HepG2 (cell line): ENCODE measurements around the gene DAAM1. TPM values are rescaled to one million over a fixed set of nuclear protein-coding genes. Genes with fewer than 3 reads are reported as not detected.

ENCODE experiments used
- ATAC-seq: fragments of 200-7000 bp; cut with Tn5 transposase; 3 replicates; pipeline ENCODE4 v1.9.1; 2020; ENCODE audit warnings: mild to moderate bottlenecking, moderate library complexity
- BruUV-seq: library from RNA; stranded (reverse); fragments of 400-500 nt; replicated peaks from 2 replicates; lab custom pipeline; 2021; lab: Mats Ljungman, UMichigan
- CTCF ChIA-PET: fragments of 300-600 bp; formaldehyde crosslinking; extraction: SDS; loops from one replicate; lab custom pipeline; 2021; ENCODE audit warnings: low total read pairs, inconsistent platforms, low intra/inter-chr PET ratio; lab: Yijun Ruan, JAX
- POLR2A ChIA-PET: fragments of 350-600 bp; sonication (Branson Sonifier 250); formaldehyde crosslinking; loops from one replicate; lab custom pipeline; 2020; ENCODE audit warnings: antibody characterized with exemption, inconsistent platforms; lab: Yijun Ruan, JAX
- DNase-seq: peaks from one replicate; pipeline ENCODE4 v3.0.0-alpha.2; 2015; ENCODE audit warnings: low spot score
- FAIRE-seq: peaks from 3 replicates; lab custom pipeline; 2011; peaks lifted over from hg19 to GRCh38; lab: Jason Lieb, UNC
- H2AFZ ChIP-seq: one replicate; pipeline ENCODE4 v1.6.1; 2011; ENCODE audit warnings: low read length, inconsistent platforms
- H3K27ac ChIP-seq: fragments of 300-600 bp; 3 replicates; pipeline ENCODE4 v1.8.0; 2011; ENCODE audit warnings: mixed run types, mild to moderate bottlenecking, mixed read lengths, low read length, inconsistent platforms; ENCODE audit not compliant: insufficient read depth; ENCODE audit errors: extremely low read length
- H3K27me3 ChIP-seq, 2 experiments: fragments of 200-600 bp in 1 of 2; 2 replicates in 1 of 2; 3 replicates in 1 of 2; pipeline versions ENCODE4 v1.6.0 to v1.8.0; 2011; ENCODE audit warnings: low read length in 2 of 2, mild to moderate bottlenecking in 2 of 2, moderate library complexity in 2 of 2, inconsistent platforms in 1 of 2; ENCODE audit not compliant: insufficient read depth in 2 of 2, control insufficient read depth in 1 of 2
- H3K36me3 ChIP-seq, 2 experiments: fragments of 200-600 bp in 1 of 2; replicated peaks in 1 of 2; 2 replicates in 1 of 2; 3 replicates in 1 of 2; pipeline versions ENCODE4 v1.5.1 to v1.8.0; 2011; ENCODE audit warnings: low read length in 2 of 2, inconsistent platforms in 1 of 2; ENCODE audit not compliant: insufficient read depth in 2 of 2, control insufficient read depth in 1 of 2
- H3K4me1 ChIP-seq: 2 replicates; pipeline ENCODE4 v1.5.1; 2012; ENCODE audit warnings: low read length, inconsistent platforms; ENCODE audit not compliant: insufficient read depth
- H3K4me2 ChIP-seq: 2 replicates; pipeline ENCODE4 v1.6.0; 2011; ENCODE audit warnings: low read depth, low read length, inconsistent platforms
- H3K4me3 ChIP-seq, 3 experiments: fragments of 200-600 bp in 1 of 3; sonication (generic), shearing (Covaris generic) in 1 of 3; replicated peaks in 1 of 3; 2 replicates each; pipeline ENCODE4 v1.5.1; 2011 to 2016; ENCODE audit warnings: low read length in 3 of 3, inconsistent platforms in 2 of 3, low read depth in 2 of 3, mild to moderate bottlenecking in 2 of 3, control low read depth in 1 of 3, mixed read lengths in 1 of 3; ENCODE audit not compliant: insufficient read depth in 1 of 3
- H3K79me2 ChIP-seq: one replicate; pipeline ENCODE4 v1.6.1; 2011; ENCODE audit warnings: low read length, inconsistent platforms; ENCODE audit not compliant: insufficient read depth
- H3K9ac ChIP-seq: 2 replicates; pipeline ENCODE4 v1.6.0; 2011; ENCODE audit warnings: mild to moderate bottlenecking, low read depth, low read length, inconsistent platforms; ENCODE audit not compliant: insufficient read depth
- H3K9me3 ChIP-seq: 2 replicates; pipeline ENCODE4 v1.5.1; 2012; ENCODE audit warnings: mild to moderate bottlenecking, low read length
- H4K20me1 ChIP-seq: 2 replicates; pipeline ENCODE4 v1.6.0; 2011; ENCODE audit warnings: inconsistent platforms, mild to moderate bottlenecking, low read length, moderate library complexity; ENCODE audit not compliant: insufficient read depth
- AHR ChIP-seq: IDR thresholded peaks from 2 replicates; pipeline ENCODE4 v1.6.1; 2018; ENCODE audit warnings: missing genetic modification reagents, missing compliant biosample characterization
- ARID3A ChIP-seq: IDR thresholded peaks from 2 replicates; pipeline ENCODE4 v1.6.1; 2012; ENCODE audit warnings: low read depth, low read length, improper control_type of control experiment
- ARNT ChIP-seq: fragments of 450-650 bp; IDR thresholded peaks from 2 replicates; pipeline ENCODE4 v1.6.1; 2017
- CENPT ChIP-seq: sonication (generic); formaldehyde crosslinking; IDR thresholded peaks from 2 replicates; pipeline ENCODE4 v1.8.0; 2022; ENCODE audit warnings: low read depth, mild to moderate bottlenecking, moderate library complexity, missing genetic modification reagents
- CTCF ChIP-seq: sonication (generic); formaldehyde crosslinking; IDR thresholded peaks from 2 replicates; pipeline ENCODE4 v1.5.0; 2020; ENCODE audit warnings: mild to moderate bottlenecking, missing genetic modification reagents, moderate library complexity
- GPN1 ChIP-seq: sonication (generic); formaldehyde crosslinking; IDR thresholded peaks from 2 replicates; pipeline ENCODE4 v1.5.1; 2020; ENCODE audit warnings: missing genetic modification reagents, borderline replicate concordance
- HHEX ChIP-seq: IDR thresholded peaks from 2 replicates; pipeline ENCODE4 v1.6.1; 2016; ENCODE audit warnings: control low read depth
- LRRFIP1 ChIP-seq: sonication (generic); formaldehyde crosslinking; conservative IDR thresholded peaks from 2 replicates; pipeline ENCODE4 v1.4.0; 2020; ENCODE audit warnings: missing genetic modification reagents
- MIXL1 ChIP-seq: IDR thresholded peaks from 2 replicates; pipeline ENCODE4 v1.6.1; 2016
- RBAK ChIP-seq: sonication (generic); formaldehyde crosslinking; IDR thresholded peaks from 2 replicates; pipeline ENCODE4 v1.5.1; 2020; ENCODE audit warnings: mild to moderate bottlenecking, missing genetic modification reagents
- WIZ ChIP-seq: sonication (generic); formaldehyde crosslinking; IDR thresholded peaks from 2 replicates; pipeline ENCODE4 v1.5.1; 2020; ENCODE audit warnings: mild to moderate bottlenecking, missing genetic modification reagents
- ZNF263 ChIP-seq: sonication (generic); formaldehyde crosslinking; IDR thresholded peaks from 2 replicates; pipeline ENCODE4 v1.4.0; 2020; ENCODE audit warnings: missing genetic modification reagents
- ZNF317 ChIP-seq: sonication (generic); formaldehyde crosslinking; IDR thresholded peaks from 2 replicates; pipeline ENCODE4 v1.5.0; 2020; ENCODE audit warnings: mild to moderate bottlenecking, missing genetic modification reagents
- ZNF589 ChIP-seq: sonication (generic); formaldehyde crosslinking; conservative IDR thresholded peaks from 2 replicates; pipeline ENCODE4 v1.8.0; 2022; ENCODE audit warnings: mild to moderate bottlenecking, moderate library complexity, missing genetic modification reagents
- ZNF878 ChIP-seq: sonication (generic); formaldehyde crosslinking; IDR thresholded peaks from 2 replicates; pipeline ENCODE4 v1.8.1; 2023; ENCODE audit warnings: mild to moderate bottlenecking, missing genetic modification reagents, moderate library complexity
- WGBS: methylation state at CpG from one replicate; pipeline ENCODE4 v1.1.6; 2017; ENCODE audit warnings: low lambda C conversion rate; 5-methylcytosine and 5-hydroxymethylcytosine counted together
- in situ Hi-C: cut with HindIII; loops from 2 replicates; pipeline ENCODE4 v1.10.0; 2017; ENCODE audit warnings: low pct_unique_long_range_greater_than_20kb; ENCODE audit not compliant: extremely low pct_ligation_motif_present
- intact Hi-C: fragments of 100-400 bp; cut with micrococcal nuclease; formaldehyde crosslinking; loops from one replicate; pipeline ENCODE4 v1.10.0; 2022; ENCODE audit not compliant: unreplicated experiment
- polyA plus RNA-seq, 8 experiments: library from polyadenylated mRNA; depleted of rRNA in 3 of 8; stranded (reverse) in 7 of 8; unstranded in 1 of 8; fragments of >200 nt; fragmentation: Illumina TruSeq in 4 of 8; extraction: Trizol in 4 of 8; gene quantifications; 2 replicates each; pipeline versions ENCODE4 v1.2.1 to v1.2.3, GENCODE V29; 2011 to 2016; ENCODE audit warnings: low read depth in 4 of 8, missing spikeins in 1 of 8, mixed read lengths in 1 of 8; ENCODE audit not compliant: insufficient read depth in 1 of 8
- total RNA-seq, 5 experiments: library from RNA; depleted of rRNA; stranded (reverse); fragments of >200 nt; fragmentation: Illumina TruSeq; extraction: Trizol; gene quantifications; 2 replicates each; pipeline ENCODE4 v1.2.3, GENCODE V29; 2016; ENCODE audit warnings: low read depth in 1 of 5

Gene DAAM1
- total and polyA plus RNA-seq, 2 of the 13 experiments (the other 11 are each of a cell fraction or from before 2014, with no cell fraction given) = 10.9 to 24.5 TPM

GRCh38 chr14:59197695-59198262, 9.3 kb downstream of the DAAM1 start:
- no peak overlapping the region for H3K4me2 ChIP-seq
- DNase-seq (no peak), FAIRE-seq (no peak), ATAC-seq (no peak)
- WGBS = 94% methylated on average over 5 of the region's 5 CpGs
- peaks cover 36% of the 10 kb centered on the region for H3K4me1 ChIP-seq
- ChIA-PET POLR2A (no interaction called here), CTCF (no interaction called here)
- H3K79me2 ChIP-seq = peaks cover 71% of the 10 kb centered on the region
- H3K36me3 ChIP-seq = no peaks in the 10 kb centered on the region
- H3K4me3 ChIP-seq = no peak overlapping the region
- no peaks in the 10 kb centered on the region for H3K27me3 ChIP-seq
- in situ Hi-C loops (no loop called here), intact Hi-C loops (no loop called here)
- TF ChIP-seq ZNF589 (CRISPR knock-in tag) (no peak), ARID3A (no peak), GPN1 (CRISPR knock-in tag) (no peak), LRRFIP1 (no peak), ZNF317 (CRISPR knock-in tag) (no peak), HHEX (no peak), ZNF878 (CRISPR knock-in tag) (no peak), ZNF263 (CRISPR knock-in tag) (no peak), ARNT (no peak), CENPT (CRISPR knock-in tag) (no peak), CTCF (CRISPR knock-in tag) (no peak), MIXL1 (CRISPR knock-in tag) (no peak), AHR (CRISPR knock-in tag) (no peak), WIZ (CRISPR knock-in tag) (no peak), RBAK (CRISPR knock-in tag) (no peak)
- H3K9ac ChIP-seq = no peak overlapping the region
- H3K9me3 ChIP-seq = no peaks in the 10 kb centered on the region
- H3K27ac ChIP-seq = no peak overlapping the region
- no TSS peak for BruUV-seq
- peaks cover 8% of the 10 kb centered on the region; the same call in 1 of the 2 replicates for H4K20me1 ChIP-seq
- no peak overlapping the region for H2AFZ ChIP-seq
